Rectal smooth muscle tissue (tissue), 1 donor: Measurements from ENCODE around the gene TPCN1.
A peak's percentile ranks its signal among the peaks of the same experiment; 100 is the strongest.

Experiments
- H3K27ac ChIP-seq: one replicate; pipeline ENCODE4 v1.7.0; 2013; ENCODE audit warnings: low read depth, low read length, inconsistent platforms
- H3K27me3 ChIP-seq: one replicate; pipeline ENCODE4 v1.7.0; 2013; ENCODE audit warnings: low read length; ENCODE audit not compliant: control insufficient read depth, insufficient read depth
- H3K36me3 ChIP-seq: one replicate; pipeline ENCODE4 v1.7.0; 2013; ENCODE audit warnings: low read length; ENCODE audit not compliant: control insufficient read depth, insufficient read depth
- H3K4me1 ChIP-seq: one replicate; pipeline ENCODE4 v1.7.0; 2013; ENCODE audit warnings: low read length; ENCODE audit not compliant: control insufficient read depth, insufficient read depth
- H3K4me3 ChIP-seq: one replicate; pipeline ENCODE4 v1.7.0; 2013; ENCODE audit warnings: low read length
- H3K9ac ChIP-seq: one replicate; pipeline ENCODE4 v1.7.0; 2013; ENCODE audit warnings: low read length

Gene TPCN1

DNA sequence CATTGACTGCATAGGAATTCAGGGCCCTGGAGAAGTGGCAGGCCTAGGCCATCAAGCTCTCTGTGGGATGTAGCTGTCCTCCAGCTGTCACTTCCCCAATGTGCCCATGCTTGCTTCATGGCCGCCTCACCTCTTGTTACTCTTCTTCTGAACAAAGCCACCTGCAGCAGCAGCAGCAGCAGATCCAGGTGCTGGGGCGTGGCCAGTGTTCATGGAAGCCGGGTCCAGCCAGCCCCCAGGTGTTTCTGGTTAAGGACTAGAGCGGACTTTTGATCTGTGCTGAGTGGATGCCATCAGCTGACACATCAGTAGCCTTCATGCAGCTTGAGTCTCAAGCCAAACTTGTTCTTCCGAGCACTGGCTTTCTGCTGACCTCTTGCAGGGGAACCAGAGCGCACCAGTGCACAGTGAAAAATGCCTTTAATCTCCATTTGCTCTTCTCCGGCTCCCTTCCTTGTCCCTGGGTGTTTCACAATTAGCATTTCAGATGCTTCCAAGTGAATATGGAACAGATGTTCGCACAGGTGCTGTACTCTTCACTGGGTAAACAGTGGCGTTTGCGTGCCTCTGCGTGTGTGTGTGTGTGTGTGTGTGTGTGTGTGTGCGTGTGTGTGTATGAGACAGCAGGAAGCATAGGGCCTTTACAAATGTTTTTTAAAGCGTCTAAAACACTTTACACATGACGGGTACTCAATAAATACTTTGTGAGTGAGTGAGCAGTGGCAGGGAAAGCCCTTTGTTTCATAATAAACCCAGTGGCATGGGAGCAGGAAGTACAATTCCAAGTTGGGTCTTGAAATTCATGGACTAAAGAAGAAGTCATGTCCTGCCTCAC is 20.1 kb downstream of the TPCN1 start:
- Histone ChIP-seq H3K4me1 (peaks cover 21% of the 10 kb centered on the region), H3K4me3 (peak overlapping the region; percentile 22), H3K27ac (no peak overlapping the region), H3K27me3 (no peaks in the 10 kb centered on the region), H3K9ac (no peak overlapping the region), H3K36me3 (no peaks in the 10 kb centered on the region)

DNA sequence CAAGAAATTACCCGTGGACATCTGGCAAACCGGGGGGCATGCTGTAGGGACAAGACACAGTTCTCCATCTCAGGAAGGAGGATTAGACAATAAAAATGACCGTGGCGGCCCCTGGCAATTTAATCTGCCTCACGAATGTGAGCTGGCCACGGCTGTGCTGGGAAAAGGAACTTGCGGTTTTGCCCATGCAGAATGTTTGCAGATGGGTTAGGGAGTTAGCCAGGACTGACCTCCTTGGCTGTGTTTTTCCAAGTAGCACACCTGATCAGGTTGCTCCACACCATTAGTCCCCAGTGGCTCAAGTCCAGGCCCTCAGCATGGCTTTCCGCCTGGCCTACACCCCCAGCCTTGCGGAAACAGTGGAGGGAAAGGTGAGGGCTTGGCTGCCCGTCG is 20.8 kb downstream of the TPCN1 start:
- peaks cover 27% of the 10 kb centered on the region for H3K4me1 ChIP-seq
- H3K4me3 ChIP-seq: no peak overlapping the region
- H3K9ac ChIP-seq: no peak overlapping the region

DNA sequence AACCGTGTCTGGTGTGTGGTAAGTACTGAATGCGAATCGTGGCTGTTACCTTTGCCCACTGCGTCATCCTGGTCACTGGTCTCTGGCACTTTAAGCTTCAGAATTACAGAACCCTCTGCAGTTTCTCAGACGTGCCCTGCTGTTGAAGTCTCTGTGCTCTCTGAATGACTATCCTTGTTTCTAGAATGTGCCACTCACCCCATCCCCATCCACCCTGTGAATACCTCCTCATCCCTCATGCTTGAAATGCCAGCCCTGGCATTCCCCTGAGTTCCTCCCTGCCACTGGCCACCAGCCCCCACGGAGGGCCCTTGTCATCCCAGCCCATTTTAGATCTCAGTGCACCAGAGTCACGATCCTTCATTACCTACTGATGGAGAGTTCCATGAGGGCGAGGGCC is 21.3 kb downstream of the TPCN1 start:
- H3K4me3 ChIP-seq: no peak overlapping the region
- H3K9ac ChIP-seq: no peak overlapping the region
- peaks cover 27% of the 10 kb centered on the region for H3K4me1 ChIP-seq
- H3K27me3 ChIP-seq: no peaks in the 10 kb centered on the region
- no peak overlapping the region for H3K27ac ChIP-seq
- H3K36me3 ChIP-seq: peaks cover 3% of the 10 kb centered on the region

More for the DNA sequence above, 20.8 kb downstream of the TPCN1 start:
- Histone ChIP-seq H3K36me3 (no peaks in the 10 kb centered on the region), H3K27ac (no peak overlapping the region), H3K27me3 (no peaks in the 10 kb centered on the region)

- Histone ChIP-seq H3K27me3 (no peaks in the 10 kb centered on the region), H3K4me3 (no peak overlapping the region), H3K36me3 (peaks cover 5% of the 10 kb centered on the region), H3K4me1 (peaks cover 27% of the 10 kb centered on the region), H3K9ac (no peak overlapping the region), H3K27ac (peak overlapping the region; percentile 34)
Measured at GRCh38 chr12:113244047-113244460, 22.8 kb downstream of the TPCN1 start.

DNA sequence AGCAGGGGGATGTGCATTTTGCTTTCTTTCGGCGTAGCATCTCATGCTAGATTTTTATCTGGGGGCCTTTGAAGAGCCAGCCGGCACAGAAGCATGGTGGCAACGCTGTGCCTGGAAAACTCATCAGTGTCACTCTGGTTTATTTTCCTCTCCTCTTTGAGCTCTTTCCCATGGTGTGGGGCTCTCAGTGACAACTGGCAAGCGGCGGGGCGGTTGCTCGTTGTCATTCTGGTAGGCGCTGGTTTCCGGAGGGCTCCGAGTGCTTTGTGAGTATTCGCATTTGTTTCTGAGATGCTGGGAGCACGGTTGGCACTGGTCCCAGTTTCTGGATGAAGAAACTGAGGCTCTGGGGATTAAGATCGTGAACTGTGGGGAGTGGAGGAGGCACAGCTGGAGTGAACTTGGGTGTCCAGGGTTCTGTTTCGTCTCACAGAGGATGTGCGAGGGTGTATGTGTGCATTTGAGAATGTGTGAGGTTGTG is 23.3 kb downstream of the TPCN1 start:
- peaks cover 26% of the 10 kb centered on the region for H3K4me1 ChIP-seq
- no peaks in the 10 kb centered on the region for H3K27me3 ChIP-seq
- peak overlapping the region; percentile 6 for H3K27ac ChIP-seq

DNA sequence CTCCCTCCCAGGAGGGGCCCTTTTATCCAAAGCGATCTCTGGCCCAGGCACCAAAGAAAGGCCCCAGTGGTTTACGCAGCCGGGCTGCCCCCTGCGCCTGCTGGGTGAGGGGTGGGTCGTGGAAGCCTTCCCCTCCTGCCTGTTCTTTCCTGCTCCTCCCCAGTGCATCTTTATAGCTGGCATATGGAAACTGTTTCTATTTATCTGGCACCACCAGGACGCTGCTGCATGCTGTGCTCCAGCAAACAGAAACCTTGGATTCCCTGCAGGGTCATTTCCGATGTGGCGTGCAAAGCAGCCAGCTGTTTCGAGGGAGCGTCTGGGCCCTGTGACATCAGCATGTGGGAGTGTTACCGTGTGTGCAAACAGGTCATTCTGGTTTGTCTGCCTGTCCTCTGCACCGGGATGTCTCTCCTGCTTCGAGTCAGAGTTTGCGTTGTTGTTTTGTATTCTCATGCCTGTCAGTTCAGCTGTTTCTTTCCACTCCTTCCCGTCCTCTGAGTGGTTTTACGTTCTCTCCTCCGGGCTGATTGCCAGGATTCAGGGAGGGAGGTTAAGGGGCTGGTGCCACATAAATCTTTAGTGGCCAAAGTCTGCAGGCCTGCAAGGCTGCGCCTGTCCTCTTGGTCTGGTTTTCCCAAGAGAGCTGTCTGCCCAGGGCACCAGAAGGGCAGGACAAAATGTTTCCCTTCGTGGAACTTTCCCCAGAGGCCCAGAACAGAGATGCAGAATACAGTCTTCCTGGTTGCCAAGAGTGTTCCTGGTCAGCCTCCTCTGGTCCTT is 24.6 kb downstream of the TPCN1 start:
- Histone ChIP-seq H3K27ac (peak overlapping the region; percentile 77), H3K9ac (no peak overlapping the region), H3K4me3 (peak overlapping the region; percentile 44), H3K27me3 (no peaks in the 10 kb centered on the region), H3K4me1 (peaks cover 24% of the 10 kb centered on the region), H3K36me3 (peaks cover 5% of the 10 kb centered on the region)

More for the DNA sequence above, 23.3 kb downstream of the TPCN1 start:
- Histone ChIP-seq H3K9ac (no peak overlapping the region), H3K4me3 (no peak overlapping the region), H3K36me3 (peaks cover 5% of the 10 kb centered on the region)

GRCh38 chr12:113246478-113247122 is 25.3 kb downstream of the TPCN1 start:
- H3K4me3 ChIP-seq: no peak overlapping the region
- H3K9ac ChIP-seq: no peak overlapping the region
- H3K36me3 ChIP-seq: peaks cover 7% of the 10 kb centered on the region
- peaks cover 24% of the 10 kb centered on the region for H3K4me1 ChIP-seq
- no peaks in the 10 kb centered on the region for H3K27me3 ChIP-seq
- H3K27ac ChIP-seq: peak overlapping the region; percentile 77

DNA sequence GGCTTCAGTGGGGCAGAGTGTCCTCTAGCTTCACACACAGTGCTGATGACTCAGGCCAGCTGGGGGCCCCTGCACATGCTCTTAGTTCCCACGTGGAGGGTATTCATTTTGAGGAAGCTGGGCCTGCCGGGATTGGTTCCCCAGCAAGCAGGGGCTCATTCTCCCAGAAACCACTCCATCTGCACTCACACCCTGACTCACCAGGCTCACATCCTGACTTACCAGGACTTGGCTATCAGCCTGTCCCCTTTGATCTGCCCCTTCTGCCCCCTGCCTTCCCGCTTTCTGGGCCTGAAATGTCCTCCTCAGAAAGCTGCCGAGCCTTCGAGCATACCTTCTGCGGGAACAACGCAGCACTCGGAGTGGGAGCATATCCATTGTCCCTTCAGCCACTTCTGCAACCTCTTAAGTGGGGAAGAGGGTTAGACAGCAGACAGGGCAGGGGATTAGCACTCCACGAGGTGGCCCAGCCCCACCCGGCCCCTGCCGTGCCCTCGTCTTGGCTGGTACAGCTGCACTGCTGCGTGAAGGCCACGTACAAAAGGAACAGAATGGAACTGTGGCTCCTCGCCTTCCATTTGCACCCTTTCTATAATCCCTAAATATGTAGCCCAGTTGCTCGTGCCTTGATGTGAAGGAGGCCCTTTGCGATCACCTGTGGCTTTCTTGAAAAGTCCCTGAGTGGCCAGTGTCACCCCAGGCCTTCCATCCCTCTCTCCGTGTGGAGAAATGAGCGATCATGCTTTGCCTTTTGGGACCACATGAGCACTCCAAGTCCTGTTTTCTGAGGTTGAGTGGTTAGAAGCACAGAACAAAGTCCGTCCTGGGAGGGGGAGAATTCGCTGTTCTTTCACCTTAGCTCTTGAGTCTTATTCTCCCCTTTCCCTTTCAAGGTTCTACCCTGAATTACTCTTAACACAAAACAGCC is 26.1 kb downstream of the TPCN1 start:
- H3K9ac ChIP-seq: no peak overlapping the region
- peaks cover 11% of the 10 kb centered on the region for H3K36me3 ChIP-seq

DNA sequence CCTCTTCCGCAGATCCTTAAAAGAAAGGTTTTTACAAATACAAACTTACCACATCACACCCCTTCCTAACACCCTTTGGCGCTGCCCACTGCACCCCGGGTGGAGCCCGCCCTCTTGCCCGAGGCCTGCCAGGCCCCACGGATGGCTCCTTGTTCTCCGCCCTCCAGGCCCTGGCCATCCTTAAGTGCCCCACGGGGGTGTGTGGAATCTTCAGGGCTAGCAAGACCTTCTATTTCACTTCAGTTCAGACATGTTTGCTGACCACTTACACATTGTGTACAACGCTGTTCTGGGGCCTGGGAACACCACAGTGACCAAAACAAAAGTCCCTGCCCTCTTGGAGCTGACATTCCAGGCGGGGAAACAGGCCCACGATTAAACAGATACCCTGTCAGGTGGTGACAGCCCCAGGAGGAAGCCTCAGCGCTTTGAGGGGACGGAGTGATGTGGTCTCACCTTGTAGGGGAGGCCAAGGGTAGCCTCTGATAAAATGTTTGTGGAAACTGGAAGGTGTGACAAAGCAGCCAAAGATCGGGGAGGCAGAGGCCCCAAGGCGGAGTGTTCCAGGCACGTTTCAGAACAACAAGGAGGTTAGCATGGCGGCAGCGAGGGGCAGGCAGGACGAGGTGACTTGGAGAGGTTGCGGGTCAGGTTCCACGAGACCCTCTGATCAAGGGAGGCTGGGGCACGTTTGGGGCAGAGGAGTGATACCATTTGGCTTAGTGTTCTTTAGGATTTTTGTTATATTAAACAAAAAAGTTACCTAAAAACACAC is 27.0 kb downstream of the TPCN1 start:
- H3K4me1 ChIP-seq: peaks cover 24% of the 10 kb centered on the region
- no peak overlapping the region for H3K4me3 ChIP-seq
- no peaks in the 10 kb centered on the region for H3K27me3 ChIP-seq
- no peak overlapping the region for H3K27ac ChIP-seq
- H3K36me3 ChIP-seq: peaks cover 11% of the 10 kb centered on the region
- no peak overlapping the region for H3K9ac ChIP-seq

More for the DNA sequence above, 26.1 kb downstream of the TPCN1 start:
- Histone ChIP-seq H3K27me3 (no peaks in the 10 kb centered on the region), H3K27ac (peak overlapping the region; percentile 77), H3K4me1 (peaks cover 24% of the 10 kb centered on the region), H3K4me3 (no peak overlapping the region)

DNA sequence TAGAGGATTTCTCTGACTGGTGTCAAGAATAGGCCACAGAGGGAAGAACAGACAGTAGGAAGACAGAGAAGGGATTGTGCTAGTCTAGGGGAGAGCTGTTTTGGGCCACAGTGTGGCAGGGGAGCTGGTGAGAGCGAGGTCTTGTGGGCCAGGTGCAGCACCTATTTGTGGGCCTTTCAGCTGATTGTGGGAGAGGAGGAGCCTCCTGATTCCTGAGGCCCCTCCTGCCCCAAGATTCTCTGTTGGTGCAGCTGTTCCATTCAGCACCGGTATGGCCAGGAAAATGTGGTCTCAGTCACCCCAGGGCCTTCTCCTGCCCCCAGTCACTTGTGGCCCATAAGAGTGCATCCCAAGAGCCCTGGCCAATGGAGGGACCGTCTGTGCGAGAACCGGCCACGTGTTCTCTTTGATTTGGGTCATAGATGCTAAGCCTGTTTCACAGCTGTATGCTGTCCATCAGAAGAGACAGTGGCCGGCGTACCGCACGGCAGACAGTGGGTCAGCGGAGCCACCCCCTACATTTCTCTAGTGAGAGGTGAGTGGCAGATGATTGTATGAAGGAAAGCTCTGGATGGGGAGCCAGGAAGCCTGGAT is 27.7 kb downstream of the TPCN1 start:
- H3K27ac ChIP-seq: no peak overlapping the region
- peaks cover 22% of the 10 kb centered on the region for H3K4me1 ChIP-seq
- peaks cover 11% of the 10 kb centered on the region for H3K36me3 ChIP-seq
- H3K4me3 ChIP-seq: no peak overlapping the region
- H3K9ac ChIP-seq: no peak overlapping the region
- no peaks in the 10 kb centered on the region for H3K27me3 ChIP-seq

- H3K4me3 ChIP-seq: no peak overlapping the region
- no peaks in the 10 kb centered on the region for H3K27me3 ChIP-seq
- no peak overlapping the region for H3K9ac ChIP-seq
- H3K36me3 ChIP-seq: peaks cover 11% of the 10 kb centered on the region
- no peak overlapping the region for H3K27ac ChIP-seq
- peaks cover 16% of the 10 kb centered on the region for H3K4me1 ChIP-seq
Measured at GRCh38 chr12:113249546-113249945, 28.3 kb downstream of the TPCN1 start.
